K562 (cell line): ENCODE measurements around the gene PLEKHA8. TPM values are rescaled to one million over a fixed set of nuclear protein-coding genes. Genes with fewer than 3 reads are reported as not detected.
A peak's percentile ranks its signal among the peaks of the same experiment; 100 is the strongest.

Source experiments
- ARNT ChIP-seq, 2 experiments: fragments of 450-650 bp; IDR thresholded peaks; 2 replicates each; pipeline ENCODE4 v1.6.1; 2016; ENCODE audit warnings: mild to moderate bottlenecking in 1 of 2
- CTBP1 ChIP-seq: fragments of 450-650 bp; IDR thresholded peaks from 2 replicates; pipeline ENCODE4 v1.6.1; 2016; ENCODE audit warnings: borderline replicate concordance
- E2F6 ChIP-seq, 2 experiments: IDR thresholded peaks; 2 replicates each; pipeline ENCODE4 v1.6.1; 2011; ENCODE audit warnings: borderline replicate concordance in 1 of 2, control low read depth in 1 of 2, low read depth in 1 of 2, low read length in 1 of 2, mild to moderate bottlenecking in 1 of 2, mixed read lengths in 1 of 2, moderate library complexity in 1 of 2; ENCODE audit not compliant: insufficient read depth in 1 of 2, insufficient read length in 1 of 2, poor library complexity in 1 of 2, severe bottlenecking in 1 of 2; ENCODE audit errors: extremely low read depth in 1 of 2
- MED1 ChIP-seq: sonication (generic); formaldehyde crosslinking; IDR thresholded peaks from 2 replicates; pipeline ENCODE4 v1.8.1; 2023; ENCODE audit warnings: missing genetic modification reagents, borderline replicate concordance
- NCOA6 ChIP-seq: fragments of 450-650 bp; IDR thresholded peaks from 2 replicates; pipeline ENCODE4 v1.6.1; 2017; ENCODE audit warnings: mild to moderate bottlenecking
- RAD51 ChIP-seq: fragments of 450-650 bp; IDR thresholded peaks from 2 replicates; pipeline ENCODE4 v1.7.1; 2016; ENCODE audit warnings: low read depth, mild to moderate bottlenecking, borderline replicate concordance
- RBM15 ChIP-seq: fragments of 200-400 bp; formaldehyde crosslinking; IDR thresholded peaks from 2 replicates; pipeline ENCODE4 v1.6.1; 2018; ENCODE audit warnings: mild to moderate bottlenecking, low read length, moderate library complexity; ENCODE audit not compliant: insufficient read depth
- STAT6 ChIP-seq: sonication (generic); formaldehyde crosslinking; IDR thresholded peaks from 2 replicates; pipeline ENCODE4 v1.8.1; 2023; ENCODE audit warnings: mild to moderate bottlenecking, missing genetic modification reagents
- TAF9B ChIP-seq: fragments of 450-650 bp; IDR thresholded peaks from 2 replicates; pipeline ENCODE4 v1.6.1; 2018; ENCODE audit warnings: mild to moderate bottlenecking; ENCODE audit not compliant: partially characterized antibody
- ZBTB33 ChIP-seq: sonication (generic); formaldehyde crosslinking; IDR thresholded peaks from 2 replicates; pipeline ENCODE4 v1.8.1; 2023; ENCODE audit warnings: mild to moderate bottlenecking, missing genetic modification reagents
- ZNF395 ChIP-seq: fragments of 200-800 bp; sonication (Bioruptor generic); IDR thresholded peaks from 2 replicates; pipeline ENCODE4 v1.6.1; 2017; ENCODE audit warnings: missing genetic modification characterization, missing compliant biosample characterization
- ZNF695 ChIP-seq: fragments of 450-650 bp; formaldehyde crosslinking; IDR thresholded peaks from 2 replicates; pipeline ENCODE4 v1.4.0; 2020; ENCODE audit warnings: mild to moderate bottlenecking, moderate library complexity
- polyA plus RNA-seq, 8 experiments: library from polyadenylated mRNA; depleted of rRNA in 4 of 8; stranded (reverse) in 5 of 8; unstranded in 3 of 8; fragments of >200 nt; fragmentation: Nextera tagmentation in 2 of 8; fragmentation: Illumina TruSeq in 1 of 8; extraction: Ambion mirVana in 2 of 8; extraction: Trizol in 1 of 8; gene quantifications; 2 replicates each; pipeline versions ENCODE4 v1.2.1 to v1.2.3, GENCODE V29; 2011 to 2014; ENCODE audit warnings: inconsistent platforms in 1 of 8, missing spikeins in 1 of 8
- total RNA-seq, 7 experiments: library from RNA; depleted of rRNA in 6 of 7; stranded (reverse); fragments of >200 nt in 6 of 7; fragmentation: Illumina TruSeq in 2 of 7; extraction: Trizol in 2 of 7; gene quantifications; 2 replicates each; pipeline versions ENCODE4 v1.2.1 to v1.2.3, GENCODE V29; 2011 to 2021; ENCODE audit warnings: low replicate concordance in 1 of 7

Gene PLEKHA8
- total and polyA plus RNA-seq, 9 of the 15 experiments (the other 6 are each of a cell fraction or from before 2014, with no cell fraction given), result 3.2 to 16.3 (median 11.8) TPM

- TF ChIP-seq MED1 (CRISPR knock-in tag) (no peak), CTBP1 (peak; percentile 76; the same call in 1 of the 2 replicates), ZBTB33 (CRISPR knock-in tag) (peak; percentile 49), NCOA6 (no peak), ZNF695 (CRISPR knock-in tag) (no peak), ARNT (IDR thresholded peaks at IDR 0.05) (no peak), TAF9B (no peak), E2F6 (IDR thresholded peaks at IDR 0.05; ENCODE audit: borderline replicate concordance in 1 of 2, extremely low read depth in 1 of 2, insufficient read depth in 1 of 2, insufficient read length in 1 of 2, low read depth in 1 of 2, low read length in 1 of 2, poor library complexity in 1 of 2, severe bottlenecking in 1 of 2) (peak in 1 of 2 experiments; percentile 56), ZNF395 (CRISPR knock-in tag) (no peak), RAD51 (peak; percentile 76), STAT6 (no peak), RBM15 (no peak)
- TF ChIP-seq, all 486 proteins: peak for 83
Observed at GRCh38 chr7:30154111-30154587, 125.9 kb downstream of the PLEKHA8 start (continued).
